Spleen (tissue), 7 donors: Measurements from ENCODE around the gene ITGBL1.

Source experiments
- CTCF ChIP-seq, 11 experiments: fragments of 200-600 bp in 7 of 11; fragments of 450-650 bp in 4 of 11; sonication (generic) in 4 of 11; IDR thresholded peaks in 8 of 11; conservative IDR thresholded peaks in 3 of 11; 1 replicate in 7 of 11; 2 replicates in 4 of 11; pipeline versions ENCODE4 v1.4.0 to v1.8.0; 2016 to 2021; ENCODE audit warnings: antibody characterized with exemption in 11 of 11, inconsistent platforms in 4 of 11, mild to moderate bottlenecking in 1 of 11
- POLR2A ChIP-seq, 3 donors: fragments of 450-650 bp; IDR thresholded peaks; one replicate each; pipeline ENCODE4 v1.5.1; 2017; ENCODE audit warnings: antibody characterized with exemption in 3 of 3, mild to moderate bottlenecking in 1 of 3
- donor health status: DM: no; HTN: no; CAD: no; lungs with moderate emphysema.
- donor health status: DM: no; HTN: no; CAD: no.
- donor health status: DM: no; HTN: no; CAD: no.

DNA sequence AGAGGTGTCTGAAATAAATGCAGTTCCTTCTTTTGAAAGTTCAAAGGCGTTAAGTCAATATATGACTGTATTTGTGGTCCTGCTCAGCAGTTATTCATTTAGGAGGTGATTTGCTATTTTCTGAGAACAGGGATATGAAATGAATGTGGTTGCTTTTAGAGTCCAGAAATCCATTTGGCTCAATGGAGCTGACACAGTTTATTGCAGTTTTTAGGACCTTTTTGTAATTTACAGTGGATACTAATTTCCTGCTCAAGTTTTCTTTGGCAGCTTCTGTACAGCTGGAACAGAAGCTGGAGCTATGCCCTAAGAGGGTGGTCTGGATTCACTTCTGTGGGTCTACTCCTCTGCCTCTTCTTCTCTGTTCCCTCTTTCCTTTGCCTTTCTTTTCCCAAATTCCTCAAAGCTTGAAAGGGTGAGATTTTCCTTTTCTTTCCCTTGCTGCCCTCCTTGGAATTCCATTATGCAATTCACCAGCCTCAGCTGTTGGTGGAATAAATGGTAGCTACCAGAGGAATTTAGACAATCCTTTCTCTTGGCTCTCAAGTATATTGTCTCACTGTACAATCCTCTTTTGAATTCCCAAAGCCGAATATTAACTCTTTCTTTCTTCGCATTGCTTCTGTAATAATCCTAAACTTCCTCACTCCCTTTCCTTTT, 39.9 kb downstream of the ITGBL1 start:
- TF ChIP-seq CTCF (IDR thresholded peaks at IDR 0.05 in 8 of 11, conservative IDR thresholded peaks at IDR 0.05 in 3 of 11) (no peak), POLR2A (IDR thresholded peaks at IDR 0.05) (no peak)
